CD4-positive, alpha-beta memory T cell (primary cell): ENCODE measurements around the gene GSTA3. TPM values are rescaled to one million over a fixed set of nuclear protein-coding genes. Genes with fewer than 3 reads are reported as not detected.

ENCODE experiments used
- CTCF ChIA-PET: fragments of 350-600 bp; sonication (Branson Sonifier 250); formaldehyde crosslinking; loops from one replicate; lab custom pipeline; 2021; ENCODE audit warnings: inconsistent platforms; ENCODE audit not compliant: partially characterized antibody; lab: Charles Lee
- POLR2A ChIA-PET: fragments of 350-600 bp; sonication (Branson Sonifier 250); formaldehyde crosslinking; loops from one replicate; lab custom pipeline; 2021; ENCODE audit not compliant: partially characterized antibody; lab: Charles Lee
- DNase-seq, 5 donors: peaks; one replicate each; pipeline versions ENCODE4 v3.0.0 to v3.0.0-alpha.2; 2020 to 2022; ENCODE audit warnings: mixed read lengths in 1 of 5
- H3K27ac ChIP-seq: one replicate; pipeline ENCODE4 v1.7.0; 2013; ENCODE audit warnings: low read depth, low read length
- H3K27me3 ChIP-seq: 2 replicates; pipeline ENCODE4 v1.7.0; 2013; ENCODE audit warnings: mild to moderate bottlenecking, low read length, moderate library complexity; ENCODE audit not compliant: insufficient read depth
- H3K36me3 ChIP-seq: 2 replicates; pipeline ENCODE4 v1.7.0; 2013; ENCODE audit warnings: mild to moderate bottlenecking, low read length, moderate library complexity; ENCODE audit not compliant: insufficient read depth
- H3K4me1 ChIP-seq: 2 replicates; pipeline ENCODE4 v1.7.0; 2013; ENCODE audit warnings: mild to moderate bottlenecking, low read length, moderate library complexity; ENCODE audit not compliant: insufficient read depth
- H3K4me3 ChIP-seq, 2 donors: one replicate each; pipeline ENCODE4 v1.7.0; 2013; ENCODE audit warnings: low read length in 2 of 2, mild to moderate bottlenecking in 1 of 2
- H3K9me3 ChIP-seq, 2 donors: one replicate each; pipeline ENCODE4 v1.7.0; 2013; ENCODE audit warnings: low read length in 2 of 2, control low read depth in 1 of 2; ENCODE audit not compliant: control insufficient read depth in 1 of 2
- H3K27ac Mint-ChIP-seq, 7 donors: one replicate each; pipeline ENCODE4 v1.8.0; 2020 to 2021; ENCODE audit warnings: mixed read lengths in 7 of 7, mild to moderate bottlenecking in 6 of 7, inconsistent platforms in 3 of 7, moderate library complexity in 3 of 7
- H3K27me3 Mint-ChIP-seq, 2 donors: one replicate each; pipeline ENCODE4 v1.8.0; 2020 to 2021; ENCODE audit warnings: mixed read lengths in 2 of 2
- H3K36me3 Mint-ChIP-seq, 2 donors: one replicate each; pipeline ENCODE4 v1.8.0; 2020 to 2021; ENCODE audit warnings: mixed read lengths in 2 of 2, inconsistent platforms in 1 of 2, mild to moderate bottlenecking in 1 of 2
- H3K4me1 Mint-ChIP-seq, 4 donors: one replicate each; pipeline ENCODE4 v1.8.0; 2020 to 2021; ENCODE audit warnings: mixed read lengths in 4 of 4, mild to moderate bottlenecking in 1 of 4
- H3K4me3 Mint-ChIP-seq, 8 donors: one replicate each; pipeline ENCODE4 v1.8.0; 2020 to 2021; ENCODE audit warnings: mixed read lengths in 8 of 8, mild to moderate bottlenecking in 7 of 8, moderate library complexity in 6 of 8, inconsistent platforms in 3 of 8
- H3K9me3 Mint-ChIP-seq, 8 donors: one replicate each; pipeline ENCODE4 v1.8.0; 2020 to 2021; ENCODE audit warnings: mixed read lengths in 8 of 8, mild to moderate bottlenecking in 5 of 8, inconsistent platforms in 3 of 8, moderate library complexity in 1 of 8
- intact Hi-C: fragments of 100-400 bp; cut with micrococcal nuclease; formaldehyde crosslinking; loops from one replicate; pipeline ENCODE4 v1.15.1; 2023
- polyA plus RNA-seq, 2 donors: library from polyadenylated mRNA; unstranded; fragments of 300-500 nt; fragmentation: Illumina TruSeq; gene quantifications; one replicate each; pipeline ENCODE4 v1.2.3, GENCODE V29; 2021
- total RNA-seq, 2 experiments: library from RNA; stranded (reverse); gene quantifications; one replicate each; pipeline ENCODE4 v1.2.3, GENCODE V29; 2021

The GSTA3 gene
- total and polyA plus RNA-seq, 4 experiments from 2014 or later, result not detected

- H3K9me3 Mint-ChIP-seq, result no peaks in the 10 kb centered on the region
- no peaks in the 10 kb centered on the region for H3K36me3 ChIP-seq
- no peak overlapping the region for H3K27ac Mint-ChIP-seq
- DNase-seq, result no peak
- H3K27me3 Mint-ChIP-seq, result peaks cover 1 to 9% of the 10 kb centered on the region in 2 donors
- no peaks in the 10 kb centered on the region for H3K27me3 ChIP-seq
- intact Hi-C loops, result no loop called here
- no peaks in the 10 kb centered on the region for H3K4me1 Mint-ChIP-seq
- no peaks in the 10 kb centered on the region for H3K36me3 Mint-ChIP-seq
- POLR2A ChIA-PET, result no interaction called here
- H3K9me3 ChIP-seq, result no peaks in the 10 kb centered on the region
- H3K4me3 ChIP-seq, result no peak overlapping the region
- H3K27ac ChIP-seq, result no peak overlapping the region
- CTCF ChIA-PET, result no interaction called here
- no peak overlapping the region for H3K4me3 Mint-ChIP-seq
- no peaks in the 10 kb centered on the region for H3K4me1 ChIP-seq
Measured at GRCh38 chr6:52937908-52938307, 28.4 kb upstream of the GSTA3 start.

DNA sequence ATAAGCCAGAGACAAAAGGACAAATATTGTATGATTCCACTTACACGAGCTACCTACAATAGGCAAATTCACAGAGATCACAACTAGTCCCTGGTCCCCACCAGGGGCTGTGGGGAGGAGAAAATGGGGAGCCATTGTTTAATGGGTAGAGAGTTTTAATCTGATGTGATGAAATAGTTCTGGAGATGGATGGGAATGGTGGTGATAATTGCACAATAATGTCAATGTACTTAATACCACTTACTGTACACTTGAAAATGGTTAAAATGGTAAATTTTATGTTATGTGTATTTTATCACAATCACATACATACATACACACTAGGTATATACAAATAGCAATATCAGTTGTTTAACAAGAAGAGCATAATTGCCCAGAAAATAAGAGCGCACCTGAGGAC is 24.3 kb upstream of the GSTA3 start:
- H3K27ac ChIP-seq, result no peak overlapping the region
- POLR2A ChIA-PET, result no interaction called here
- intact Hi-C loops, result no loop called here
- Mint-ChIP-seq H3K4me1 (no peaks in the 10 kb centered on the region), H3K4me3 (no peak overlapping the region), H3K27ac (no peak overlapping the region), H3K36me3 (no peaks in the 10 kb centered on the region), H3K9me3 (no peaks in the 10 kb centered on the region), H3K27me3 (peaks cover 0 to 4% of the 10 kb centered on the region in 2 donors)
- no peaks in the 10 kb centered on the region for H3K4me1 ChIP-seq
- CTCF ChIA-PET, result no interaction called here
- DNase-seq, result no peak
- H3K27me3 ChIP-seq, result no peaks in the 10 kb centered on the region
- H3K9me3 ChIP-seq, result no peaks in the 10 kb centered on the region
- no peak overlapping the region for H3K4me3 ChIP-seq
- no peaks in the 10 kb centered on the region for H3K36me3 ChIP-seq

DNA sequence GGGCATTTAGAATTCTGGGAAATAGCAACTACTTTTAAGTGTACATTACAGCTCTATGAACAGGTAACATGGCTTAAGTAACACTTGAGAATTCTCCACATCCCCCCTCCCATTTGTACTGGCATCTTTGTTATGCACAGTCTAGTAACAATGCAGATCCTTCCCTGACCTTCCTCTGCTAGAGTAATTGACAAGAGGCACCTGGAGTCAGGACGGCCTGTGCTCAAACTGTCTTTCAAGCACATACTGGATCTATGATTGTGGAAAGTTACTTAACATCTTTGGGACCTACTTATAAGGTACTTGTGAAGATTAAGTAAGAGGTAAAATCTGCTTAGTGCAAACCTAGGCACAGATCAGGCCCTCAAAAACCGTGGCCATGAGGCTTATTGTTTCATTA is 21.9 kb upstream of the GSTA3 start:
- no peaks in the 10 kb centered on the region for H3K36me3 Mint-ChIP-seq
- CTCF ChIA-PET, result no interaction called here

DNA sequence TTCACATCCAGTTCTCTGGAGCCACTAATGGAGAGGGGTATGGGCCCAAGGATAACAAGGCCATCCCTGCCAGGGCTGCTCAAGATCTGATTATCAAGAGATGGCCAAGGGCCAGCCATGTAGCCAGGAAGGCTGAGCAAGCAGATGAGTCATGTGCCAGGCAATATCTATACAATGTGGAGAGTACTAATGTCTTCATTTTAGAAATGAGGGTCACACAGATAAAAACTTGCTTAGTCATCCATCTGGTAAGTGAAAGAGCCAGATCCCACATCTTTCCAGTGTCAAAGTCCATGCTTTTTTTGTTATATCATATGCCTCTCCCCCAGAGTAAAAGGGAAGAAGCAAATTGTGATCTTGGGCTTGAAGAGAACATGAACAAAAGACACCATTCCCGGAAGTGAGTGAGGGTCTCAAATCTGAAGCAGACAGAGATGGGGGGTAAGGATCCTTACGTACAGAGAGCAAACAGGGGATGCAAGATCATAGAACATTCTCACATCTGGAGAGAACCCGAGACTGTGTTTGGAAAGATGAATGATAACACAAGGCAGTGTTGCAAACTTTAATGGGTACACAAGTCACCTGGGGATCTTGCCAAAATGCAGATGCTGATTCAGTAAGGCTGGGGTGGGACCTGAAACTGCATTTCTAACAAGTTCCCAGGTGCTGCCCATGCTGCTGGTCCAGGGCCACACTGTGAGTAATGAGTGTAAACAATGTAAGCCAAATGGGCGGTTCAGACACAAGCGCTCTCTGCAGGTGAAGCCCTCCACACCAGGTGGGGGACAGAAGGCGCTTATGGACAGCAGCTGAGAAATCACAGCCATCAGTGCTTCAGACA is 20.0 kb upstream of the GSTA3 start:
- H3K9me3 Mint-ChIP-seq, result no peaks in the 10 kb centered on the region
- peaks cover 0 to 13% of the 10 kb centered on the region in 2 donors for H3K27me3 Mint-ChIP-seq
- ChIA-PET POLR2A (no interaction called here), CTCF (no interaction called here)
- Histone ChIP-seq H3K4me1 (no peaks in the 10 kb centered on the region), H3K4me3 (no peak overlapping the region), H3K27ac (no peak overlapping the region), H3K27me3 (no peaks in the 10 kb centered on the region), H3K9me3 (no peaks in the 10 kb centered on the region), H3K36me3 (no peaks in the 10 kb centered on the region)
- DNase-seq, result no peak
- H3K27ac Mint-ChIP-seq, result no peak overlapping the region
- no peaks in the 10 kb centered on the region for H3K36me3 Mint-ChIP-seq
- H3K4me1 Mint-ChIP-seq, result no peaks in the 10 kb centered on the region
- intact Hi-C loops, result no loop called here
- H3K4me3 Mint-ChIP-seq, result no peak overlapping the region

More for the DNA sequence above, 21.9 kb upstream of the GSTA3 start:
- Histone ChIP-seq H3K4me1 (no peaks in the 10 kb centered on the region), H3K4me3 (no peak overlapping the region), H3K27ac (no peak overlapping the region), H3K27me3 (no peaks in the 10 kb centered on the region), H3K36me3 (no peaks in the 10 kb centered on the region), H3K9me3 (no peaks in the 10 kb centered on the region)
- Mint-ChIP-seq H3K4me3 (no peak overlapping the region), H3K27me3 (peaks cover 0 to 9% of the 10 kb centered on the region in 2 donors), H3K27ac (peak overlapping the region in 1 of 7 donors; percentile 23), H3K9me3 (no peaks in the 10 kb centered on the region), H3K4me1 (no peaks in the 10 kb centered on the region)
- POLR2A ChIA-PET, result no interaction called here
- DNase-seq, result no peak
- intact Hi-C loops, result no loop called here

DNA sequence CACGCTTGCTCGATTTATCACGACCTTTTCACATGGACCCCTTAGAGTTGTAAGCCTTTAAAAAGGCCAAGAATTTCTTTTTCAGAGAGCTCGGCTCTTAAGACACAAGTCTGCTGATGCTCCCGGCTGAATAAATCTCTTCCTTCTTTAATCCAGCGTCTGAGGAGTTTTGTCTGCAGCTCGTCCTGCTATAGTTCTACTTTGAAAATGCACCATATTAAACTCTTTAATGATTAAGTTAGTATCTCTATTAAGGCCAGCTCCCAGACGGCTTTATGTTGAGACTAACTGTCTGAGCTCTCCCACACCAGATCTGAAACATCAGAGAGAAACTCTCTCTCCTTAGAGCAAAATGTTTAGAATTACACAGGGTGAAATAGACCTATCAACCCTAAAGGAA is 18.0 kb upstream of the GSTA3 start:
- no peaks in the 10 kb centered on the region for H3K36me3 Mint-ChIP-seq
- no peaks in the 10 kb centered on the region for H3K36me3 ChIP-seq
- no peak overlapping the region for H3K27ac ChIP-seq
- no peaks in the 10 kb centered on the region for H3K9me3 Mint-ChIP-seq
- no peaks in the 10 kb centered on the region for H3K4me1 ChIP-seq
- H3K4me1 Mint-ChIP-seq, result peaks cover 0 to 3% (median 0%) of the 10 kb centered on the region in 4 donors
- no peak overlapping the region for H3K4me3 ChIP-seq
- DNase-seq, result no peak
- ChIA-PET CTCF (no interaction called here), POLR2A (interaction anchor here (0.7 kb wide), 1 partner anchor 8 kb away, joined by 3 read pairs; no protein-coding TSS in a partner anchor)
- no peak overlapping the region for H3K27ac Mint-ChIP-seq
- H3K27me3 ChIP-seq, result no peaks in the 10 kb centered on the region
- intact Hi-C loops, result no loop called here
- H3K4me3 Mint-ChIP-seq, result no peak overlapping the region
- H3K27me3 Mint-ChIP-seq, result peaks cover 3 to 13% of the 10 kb centered on the region in 2 donors
- H3K9me3 ChIP-seq, result no peaks in the 10 kb centered on the region

DNA sequence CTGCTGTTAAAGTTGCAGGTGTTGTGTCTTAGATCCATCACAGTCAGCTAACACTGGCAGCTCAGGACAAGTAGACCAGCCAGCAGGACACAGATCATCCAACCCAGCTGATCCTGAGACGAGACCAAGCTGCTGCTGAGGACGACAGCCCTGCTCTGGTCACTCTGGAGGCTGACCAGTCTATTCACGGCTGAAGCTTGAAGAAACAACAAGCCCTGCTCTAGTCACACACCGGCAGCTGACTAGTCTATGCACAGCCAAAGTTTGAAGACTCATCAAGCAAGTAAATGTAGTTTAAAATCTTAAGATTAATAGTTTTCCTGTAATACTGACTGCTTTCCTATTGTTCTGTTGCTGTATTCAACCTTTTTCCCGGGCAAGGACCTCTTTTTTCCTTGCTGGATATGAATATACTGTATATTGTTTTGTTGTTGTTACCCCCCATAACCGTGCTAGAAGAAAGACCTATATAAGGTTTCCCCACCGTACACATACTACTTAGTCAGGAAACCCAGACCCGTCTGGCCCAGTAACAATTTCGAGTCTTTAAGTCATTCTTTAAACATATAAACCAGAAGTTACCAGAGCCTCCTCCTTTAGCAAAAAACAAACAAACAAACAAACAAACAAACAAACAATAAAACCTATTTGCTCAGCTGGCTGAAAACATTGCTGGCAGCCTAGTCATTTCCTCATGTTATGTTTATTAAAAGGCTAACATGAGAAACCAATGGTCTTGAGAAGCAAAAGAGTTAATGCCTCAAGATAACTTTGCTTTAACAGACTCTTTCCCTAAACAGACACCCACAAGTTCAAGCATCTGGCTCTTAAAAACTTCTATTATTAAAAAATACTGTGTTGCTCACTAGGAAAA is 16.7 kb upstream of the GSTA3 start:
- Mint-ChIP-seq H3K9me3 (no peaks in the 10 kb centered on the region), H3K4me3 (no peak overlapping the region), H3K36me3 (no peaks in the 10 kb centered on the region), H3K4me1 (peaks cover 0 to 3% (median 0%) of the 10 kb centered on the region in 4 donors), H3K27me3 (peaks cover 5 to 15% of the 10 kb centered on the region in 2 donors), H3K27ac (no peak overlapping the region)
- Histone ChIP-seq H3K9me3 (no peaks in the 10 kb centered on the region), H3K36me3 (no peaks in the 10 kb centered on the region), H3K27ac (no peak overlapping the region), H3K27me3 (no peaks in the 10 kb centered on the region), H3K4me1 (no peaks in the 10 kb centered on the region), H3K4me3 (no peak overlapping the region)
- no peak for DNase-seq
- CTCF ChIA-PET, result no interaction called here
- POLR2A ChIA-PET, result no interaction called here
- intact Hi-C loops, result no loop called here

- ChIA-PET POLR2A (no interaction called here), CTCF (no interaction called here)
- Mint-ChIP-seq H3K4me1 (peaks cover 0 to 3% (median 0%) of the 10 kb centered on the region in 4 donors), H3K36me3 (no peaks in the 10 kb centered on the region), H3K4me3 (no peak overlapping the region), H3K9me3 (peaks cover 0 to 2% (median 0%) of the 10 kb centered on the region in 8 donors), H3K27ac (no peak overlapping the region), H3K27me3 (peaks cover 5 to 19% of the 10 kb centered on the region in 2 donors)
- no peak overlapping the region for H3K27ac ChIP-seq
- H3K36me3 ChIP-seq, result no peaks in the 10 kb centered on the region
- no peak overlapping the region for H3K4me3 ChIP-seq
- intact Hi-C loops, result no loop called here
- no peak for DNase-seq
- no peaks in the 10 kb centered on the region for H3K27me3 ChIP-seq
- no peaks in the 10 kb centered on the region for H3K4me1 ChIP-seq
- no peaks in the 10 kb centered on the region for H3K9me3 ChIP-seq
Measured at GRCh38 chr6:52925042-52925441, 15.5 kb upstream of the GSTA3 start.
